NT2/D1 (cell line): ENCODE measurements around the gene CHN1.

Experiments used
- DNase-seq: peaks from one replicate; pipeline ENCODE4 v3.0.0-alpha.2; 2011; ENCODE audit warnings: low read depth, low spot score
- H3K27me3 ChIP-seq: 2 replicates; pipeline ENCODE4 v1.6.0; 2011; ENCODE audit warnings: mild to moderate bottlenecking; ENCODE audit not compliant: insufficient read length, insufficient read depth
- H3K36me3 ChIP-seq: 2 replicates; pipeline ENCODE4 v1.6.1; 2011; ENCODE audit warnings: mild to moderate bottlenecking, low read length, mixed read lengths; ENCODE audit not compliant: insufficient read depth, insufficient read length
- H3K4me1 ChIP-seq: 2 replicates; pipeline ENCODE4 v1.5.1; 2011; ENCODE audit not compliant: insufficient read depth, insufficient read length
- H3K4me3 ChIP-seq: 2 replicates; pipeline ENCODE4 v1.5.1; 2011; ENCODE audit warnings: low read depth; ENCODE audit not compliant: insufficient read length
- H3K9ac ChIP-seq: 2 replicates; pipeline ENCODE4 v1.6.0; 2011; ENCODE audit warnings: low read depth; ENCODE audit not compliant: insufficient read length
- H3K9me3 ChIP-seq: 2 replicates; pipeline ENCODE4 v1.5.1; 2011; ENCODE audit warnings: mild to moderate bottlenecking, low read length; ENCODE audit not compliant: insufficient read depth
- SUZ12 ChIP-seq: IDR thresholded peaks from 2 replicates; pipeline ENCODE4 v1.6.1; 2011; ENCODE audit not compliant: insufficient read length, insufficient read depth; ENCODE audit errors: extremely low read depth
- YY1 ChIP-seq: IDR thresholded peaks from 2 replicates; pipeline ENCODE4 v1.6.1; 2011; ENCODE audit not compliant: insufficient read length, insufficient read depth
- ZNF274 ChIP-seq: IDR thresholded peaks from 2 replicates; pipeline ENCODE4 v1.6.1; 2011; ENCODE audit warnings: mild to moderate bottlenecking, low read depth, low read length

CHN1 gene

DNA sequence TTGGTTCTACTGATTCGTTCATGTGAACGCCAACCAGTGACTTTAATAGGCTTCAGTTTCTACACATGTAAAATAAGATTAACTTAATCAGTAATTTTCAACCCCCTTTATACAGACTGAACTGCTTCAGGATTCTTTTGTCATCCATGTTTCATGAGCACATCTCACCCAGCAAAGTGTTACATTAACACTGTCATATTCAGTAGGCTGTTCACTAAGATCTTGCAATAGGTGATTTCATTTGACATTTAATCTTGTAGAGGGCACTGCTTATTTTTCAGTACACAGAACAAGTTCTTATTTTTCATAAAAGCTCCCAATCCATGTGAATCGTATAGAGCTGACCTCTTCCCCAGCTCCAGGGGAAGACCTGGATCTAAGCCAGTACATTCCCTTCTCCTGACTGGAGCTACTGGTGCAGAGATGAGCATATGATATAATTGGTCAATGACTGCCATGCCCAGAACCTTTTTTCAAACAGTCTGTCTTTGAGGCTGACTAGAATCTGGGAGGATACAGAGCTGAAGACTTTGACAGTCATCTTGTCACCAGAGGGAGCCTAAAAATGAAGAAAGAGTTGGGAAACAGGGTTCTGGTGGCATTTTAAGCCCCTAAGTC, 168.7 kb downstream of the CHN1 start:
- TF ChIP-seq SUZ12 (no peak), ZNF274 (no peak), YY1 (no peak)
- no peak overlapping the region for H3K9ac ChIP-seq
- no peaks in the 10 kb centered on the region for H3K4me1 ChIP-seq
- H3K36me3 ChIP-seq = no peaks in the 10 kb centered on the region
- H3K9me3 ChIP-seq = peaks cover 12% of the 10 kb centered on the region
- no peaks in the 10 kb centered on the region for H3K27me3 ChIP-seq
- no peak overlapping the region for H3K4me3 ChIP-seq
- no peak for DNase-seq

- Histone ChIP-seq H3K9me3 (peaks cover 12% of the 10 kb centered on the region), H3K4me3 (no peak overlapping the region), H3K27me3 (no peaks in the 10 kb centered on the region), H3K36me3 (no peaks in the 10 kb centered on the region), H3K9ac (no peak overlapping the region), H3K4me1 (no peaks in the 10 kb centered on the region)
- TF ChIP-seq ZNF274 (no peak), YY1 (no peak), SUZ12 (no peak)
- DNase-seq = peak; percentile 78
These were observed 169.4 kb downstream of the CHN1 start for GRCh38 chr2:174835797-174836255.

- Histone ChIP-seq H3K9me3 (peaks cover 12% of the 10 kb centered on the region), H3K36me3 (no peaks in the 10 kb centered on the region), H3K4me3 (no peak overlapping the region), H3K4me1 (no peaks in the 10 kb centered on the region), H3K27me3 (no peaks in the 10 kb centered on the region), H3K9ac (no peak overlapping the region)
- DNase-seq = no peak
- TF ChIP-seq SUZ12 (no peak), YY1 (no peak)
These were observed 171.4 kb downstream of the CHN1 start for GRCh38 chr2:174833737-174834136.

DNA sequence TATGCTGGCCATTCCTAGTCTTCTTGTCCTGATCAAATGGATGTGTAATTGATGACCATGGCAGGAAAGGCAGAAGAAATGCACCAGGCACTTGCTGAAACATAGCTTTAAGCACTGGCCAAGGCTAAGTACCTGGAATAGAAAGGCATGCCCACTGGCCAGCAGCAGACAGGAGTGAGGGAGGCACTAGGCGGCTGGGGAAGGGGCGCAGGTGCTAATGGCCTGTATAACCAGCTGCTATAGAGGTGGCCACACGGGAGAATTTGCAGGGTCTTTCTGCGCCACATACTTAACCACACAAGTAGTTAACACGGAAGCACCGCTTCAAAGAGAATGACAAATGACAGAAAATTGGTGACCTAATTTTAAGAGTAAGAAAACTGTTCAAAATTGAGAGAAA, 174.6 kb downstream of the CHN1 start:
- no peak overlapping the region for H3K9ac ChIP-seq
- TF ChIP-seq YY1 (no peak), SUZ12 (no peak), ZNF274 (no peak)
- H3K9me3 ChIP-seq = peaks cover 12% of the 10 kb centered on the region
- peaks cover 3% of the 10 kb centered on the region for H3K4me1 ChIP-seq
- H3K27me3 ChIP-seq = no peaks in the 10 kb centered on the region
- no peak for DNase-seq
- no peaks in the 10 kb centered on the region for H3K36me3 ChIP-seq
- H3K4me3 ChIP-seq = no peak overlapping the region

GRCh38 chr2:174829550-174829949, 175.6 kb downstream of the CHN1 start:
- no peak for DNase-seq
- no peaks in the 10 kb centered on the region for H3K36me3 ChIP-seq
- H3K27me3 ChIP-seq = no peaks in the 10 kb centered on the region
- H3K4me1 ChIP-seq = peaks cover 3% of the 10 kb centered on the region
- TF ChIP-seq SUZ12 (no peak), YY1 (no peak), ZNF274 (no peak)
- H3K4me3 ChIP-seq = no peak overlapping the region
- peaks cover 5% of the 10 kb centered on the region; the same call in 1 of the 2 replicates for H3K9me3 ChIP-seq
- H3K9ac ChIP-seq = no peak overlapping the region

DNA sequence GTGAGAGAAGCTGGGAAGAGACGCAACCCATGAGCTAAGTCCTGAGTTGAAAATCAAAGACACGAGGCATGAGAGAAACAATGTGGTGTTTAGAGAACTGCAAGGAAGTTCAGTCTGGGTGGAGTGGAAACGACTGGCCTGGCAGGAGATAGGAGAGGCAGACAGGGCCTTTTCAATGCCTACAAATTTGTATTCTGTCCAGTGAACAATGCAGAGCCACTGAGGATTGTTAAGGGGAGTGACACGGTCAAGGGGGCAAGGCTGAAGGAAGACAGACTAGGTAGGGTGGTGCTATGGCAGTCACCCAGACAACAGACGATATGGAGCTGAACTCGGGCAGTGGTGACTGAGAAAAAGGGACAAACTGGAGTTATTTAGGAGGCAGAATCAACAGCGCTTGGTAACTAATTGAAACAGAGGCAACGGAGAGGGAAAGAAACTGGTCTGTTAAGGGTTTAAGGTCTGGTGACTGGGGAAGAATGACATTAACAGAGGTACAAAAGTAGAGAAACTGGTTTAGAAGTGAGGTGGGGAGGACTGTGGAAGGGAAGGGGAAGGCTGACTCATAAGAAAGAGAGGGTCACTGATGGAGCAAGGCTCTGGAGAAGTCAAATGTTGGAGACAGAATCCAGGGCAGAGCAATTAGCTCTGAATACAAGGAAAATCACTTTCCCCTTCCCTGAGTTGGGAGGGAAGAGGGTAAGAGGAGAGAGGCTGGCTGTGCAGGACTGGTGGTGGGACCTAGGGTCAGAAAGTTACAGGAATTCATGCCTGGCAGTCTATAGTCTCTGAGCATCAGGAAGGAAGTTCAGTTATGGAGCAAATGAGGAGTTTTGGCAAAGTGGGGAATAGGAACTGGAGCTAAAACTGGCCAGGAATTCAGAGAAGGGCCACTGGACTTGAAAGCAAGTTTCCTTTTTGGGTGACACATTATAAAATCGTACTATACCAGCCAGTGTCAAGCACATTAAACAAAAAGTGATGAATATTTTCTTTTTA, 177.5 kb downstream of the CHN1 start:
- H3K36me3 ChIP-seq = peaks cover 4% of the 10 kb centered on the region
- TF ChIP-seq ZNF274 (no peak), SUZ12 (no peak), YY1 (no peak)
- no peak for DNase-seq
- H3K4me3 ChIP-seq = no peak overlapping the region
- H3K9me3 ChIP-seq = no peaks in the 10 kb centered on the region
- H3K4me1 ChIP-seq = peaks cover 3% of the 10 kb centered on the region
- no peak overlapping the region for H3K9ac ChIP-seq
- no peaks in the 10 kb centered on the region for H3K27me3 ChIP-seq

GRCh38 chr2:174826051-174826450, 179.1 kb downstream of the CHN1 start:
- Histone ChIP-seq H3K4me1 (peaks cover 3% of the 10 kb centered on the region), H3K9ac (no peak overlapping the region), H3K27me3 (no peaks in the 10 kb centered on the region), H3K36me3 (peaks cover 16% of the 10 kb centered on the region), H3K9me3 (no peaks in the 10 kb centered on the region), H3K4me3 (no peak overlapping the region)
- TF ChIP-seq SUZ12 = no peak
- TF ChIP-seq YY1 = no peak
- no peak for TF ChIP-seq ZNF274
- DNase-seq = no peak
